HG03457 (cell line): ENCODE results near the gene PRKG2.

Source experiments
- ATAC-seq: cut with Tn5 transposase; IDR thresholded peaks from one replicate; pipeline ENCODE4 v1.9.1; 2021; ENCODE audit warnings: moderate number of reproducible peaks; ENCODE audit not compliant: unreplicated experiment

Gene PRKG2

DNA sequence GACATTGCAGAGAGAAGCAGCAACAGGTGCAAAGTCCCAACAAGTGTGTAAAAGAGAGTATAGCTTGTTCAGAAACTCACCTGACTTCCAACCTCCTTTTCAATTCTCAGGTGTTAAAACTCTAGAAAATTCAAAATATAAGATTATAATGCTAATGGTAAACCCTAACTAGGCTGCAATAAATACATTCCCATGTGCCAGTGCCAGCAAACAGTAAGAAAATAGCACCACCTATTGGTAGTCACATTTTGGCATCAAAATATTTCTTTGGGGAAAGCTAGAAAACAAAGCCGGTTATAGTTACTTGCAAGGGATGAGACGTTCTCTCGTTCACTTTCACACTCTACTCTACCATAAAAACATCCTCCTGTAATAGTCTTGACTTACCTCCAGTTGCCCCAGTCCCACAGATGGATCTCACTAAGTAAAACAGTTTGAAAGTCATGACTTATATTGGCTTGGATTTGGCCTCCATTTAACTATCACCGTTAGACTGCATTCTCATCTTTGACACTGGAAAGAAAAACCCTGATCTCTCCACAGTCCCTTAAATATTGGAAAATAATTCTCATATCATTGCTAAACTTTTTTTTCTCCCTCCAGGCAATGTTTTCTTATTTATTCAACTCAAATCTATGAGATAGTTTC, 174.9 kb downstream of the PRKG2 start:
- ATAC-seq = no peak

DNA sequence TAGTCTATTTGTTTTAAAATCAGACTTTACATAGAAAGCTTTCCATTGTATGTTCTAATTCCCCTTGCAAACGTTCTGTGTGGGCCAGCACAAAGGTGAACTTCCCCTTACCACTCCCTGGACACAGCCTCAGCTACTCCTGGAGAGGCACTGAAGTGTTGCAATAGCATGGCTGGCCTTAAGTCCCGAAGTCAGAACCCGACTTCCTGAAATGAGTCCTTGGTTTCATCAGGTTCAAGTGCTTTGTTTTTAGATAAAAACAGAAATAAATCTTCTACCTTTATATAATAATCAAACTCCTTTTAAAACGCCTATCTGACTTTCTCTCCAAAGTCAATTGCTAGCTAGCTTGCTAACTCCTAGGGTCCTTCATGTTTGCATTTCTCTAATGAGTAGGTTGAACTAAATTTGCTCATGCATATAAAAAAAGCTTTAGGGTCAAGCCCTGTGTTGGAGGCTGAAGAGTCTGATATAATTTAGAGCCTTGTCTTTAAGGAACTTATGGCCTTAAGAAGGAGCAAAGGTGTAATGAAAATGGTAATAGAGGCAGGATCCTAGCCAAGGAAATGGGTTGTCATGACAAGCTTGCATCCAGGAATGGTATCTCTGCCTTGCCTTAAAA, 175.6 kb downstream of the PRKG2 start:
- no peak for ATAC-seq

- no peak for ATAC-seq
These were observed 176.2 kb downstream of the PRKG2 start for GRCh38 chr4:81038636-81039350.
